ENCODE results near the gene POLR1C. TPM values are rescaled to one million over a fixed set of nuclear protein-coding genes. Genes with fewer than 3 reads are reported as not detected.

POLR1C gene
- total RNA-seq, 1 donor from 2014 or later = 28.5 TPM

- no peak for TF ChIP-seq CTCF (IDR thresholded peaks at IDR 0.05)
Measured at GRCh38 chr6:43469947-43470346, 46.9 kb upstream of the POLR1C start.

GRCh38 chr6:43471399-43471798 lies 45.5 kb upstream of the POLR1C start:
- Histone ChIP-seq H3K27me3 (peaks cover 9% of the 10 kb centered on the region), H3K4me1 (no peaks in the 10 kb centered on the region), H3K4me3 (no peak overlapping the region), H3K27ac (no peak overlapping the region), H3K36me3 (no peaks in the 10 kb centered on the region), H3K9me3 (no peaks in the 10 kb centered on the region)
- intact Hi-C loops (cut with DNase I) = no loop called here
- DNase-seq (no peak), ATAC-seq (no peak)
- TF ChIP-seq CTCF (IDR thresholded peaks at IDR 0.05) = no peak

More at GRCh38 chr6:43469947-43470346, 46.9 kb upstream of the POLR1C start:
- Histone ChIP-seq H3K27me3 (peaks cover 14% of the 10 kb centered on the region), H3K4me3 (no peak overlapping the region), H3K27ac (no peak overlapping the region), H3K36me3 (no peaks in the 10 kb centered on the region), H3K9me3 (no peaks in the 10 kb centered on the region), H3K4me1 (no peaks in the 10 kb centered on the region)
- DNase-seq = no peak
- ATAC-seq = no peak
- intact Hi-C loops (cut with DNase I) = no loop called here

GRCh38 chr6:43472515-43472914 lies 44.4 kb upstream of the POLR1C start:
- Histone ChIP-seq H3K27me3 (peaks cover 9% of the 10 kb centered on the region), H3K9me3 (no peaks in the 10 kb centered on the region), H3K4me1 (no peaks in the 10 kb centered on the region), H3K4me3 (no peak overlapping the region), H3K27ac (no peak overlapping the region), H3K36me3 (no peaks in the 10 kb centered on the region)
- intact Hi-C loops (cut with DNase I) = no loop called here
- ATAC-seq (no peak), DNase-seq (no peak)
- TF ChIP-seq CTCF (IDR thresholded peaks at IDR 0.05) = no peak

GRCh38 chr6:43475516-43475915 lies 41.4 kb upstream of the POLR1C start:
- no peak for TF ChIP-seq CTCF (IDR thresholded peaks at IDR 0.05)
- Histone ChIP-seq H3K9me3 (no peaks in the 10 kb centered on the region), H3K27ac (no peak overlapping the region), H3K36me3 (no peaks in the 10 kb centered on the region), H3K4me3 (no peak overlapping the region), H3K4me1 (peaks cover 11% of the 10 kb centered on the region), H3K27me3 (no peaks in the 10 kb centered on the region)
- no peak for DNase-seq
- intact Hi-C loops (cut with DNase I) = no loop called here
- ATAC-seq = no peak

GRCh38 chr6:43476746-43477145 lies 40.1 kb upstream of the POLR1C start:
- intact Hi-C loops (cut with DNase I) = no loop called here

More at GRCh38 chr6:43476746-43477145, 40.1 kb upstream of the POLR1C start:
- Histone ChIP-seq H3K27ac (peak overlapping the region; percentile 87), H3K27me3 (no peaks in the 10 kb centered on the region), H3K36me3 (no peaks in the 10 kb centered on the region), H3K4me1 (peaks cover 11% of the 10 kb centered on the region), H3K9me3 (no peaks in the 10 kb centered on the region), H3K4me3 (peak overlapping the region; percentile 86)
- no peak for TF ChIP-seq CTCF (IDR thresholded peaks at IDR 0.05)
- DNase-seq = no peak
- no peak for ATAC-seq

All from upper lobe of right lung (tissue), 1 donor.